GM23338 (cell line): Measurements from ENCODE around the gene TOP2A. TPM values are rescaled to one million over a fixed set of nuclear protein-coding genes. Genes with fewer than 3 reads are reported as not detected.

Source experiments
- ATAC-seq: fragments of 200-7000 bp; cut with Tn5 transposase; 3 replicates; pipeline ENCODE4 v1.9.1; 2020
- DNase-seq: peaks from one replicate; pipeline ENCODE4 v3.0.0-alpha.2; 2015; ENCODE audit warnings: low spot score
- H2AFZ ChIP-seq: fragments of 200-600 bp; sonication (generic); 2 replicates; pipeline ENCODE4 v1.8.0; 2016; ENCODE audit warnings: antibody characterized with exemption, mild to moderate bottlenecking, moderate library complexity
- H3F3A ChIP-seq: fragments of 200-600 bp; sonication (generic); replicated peaks from 2 replicates; pipeline ENCODE4 v1.8.0; 2017; ENCODE audit warnings: antibody characterized with exemption, mixed run types, low read depth
- H3K27ac ChIP-seq: fragments of 200-600 bp; sonication (generic); 2 replicates; pipeline ENCODE4 v1.6.1; 2016; ENCODE audit warnings: low read depth
- H3K27me3 ChIP-seq: fragments of 200-600 bp; sonication (generic); 2 replicates; pipeline ENCODE4 v1.8.0; 2016; ENCODE audit warnings: mild to moderate bottlenecking, mixed run types, moderate library complexity; ENCODE audit not compliant: insufficient read depth
- H3K36me3 ChIP-seq: fragments of 200-600 bp; sonication (generic); 2 replicates; pipeline ENCODE4 v1.8.0; 2016; ENCODE audit warnings: mild to moderate bottlenecking; ENCODE audit not compliant: insufficient read depth
- H3K4me1 ChIP-seq: fragments of 200-600 bp; sonication (generic); 2 replicates; pipeline ENCODE4 v1.8.0; 2016; ENCODE audit warnings: mild to moderate bottlenecking, moderate library complexity; ENCODE audit not compliant: insufficient read depth
- H3K4me2 ChIP-seq: fragments of 200-600 bp; sonication (generic); 2 replicates; pipeline ENCODE4 v1.7.1; 2017; ENCODE audit warnings: mixed run types
- H3K4me3 ChIP-seq: fragments of 200-600 bp; sonication (generic); 2 replicates; pipeline ENCODE4 v1.6.1; 2016; ENCODE audit warnings: mixed run types
- H3K79me2 ChIP-seq: fragments of 200-600 bp; sonication (generic); replicated peaks from 2 replicates; pipeline ENCODE4 v1.8.0; 2017; ENCODE audit warnings: mild to moderate bottlenecking; ENCODE audit not compliant: insufficient read depth
- H3K9me2 ChIP-seq: fragments of 200-600 bp; sonication (generic); 2 replicates; pipeline ENCODE4 v1.8.0; 2017; ENCODE audit not compliant: insufficient read depth
- H4K20me1 ChIP-seq: fragments of 200-600 bp; sonication (generic); replicated peaks from 2 replicates; pipeline ENCODE4 v1.8.0; 2017; ENCODE audit warnings: mild to moderate bottlenecking; ENCODE audit not compliant: insufficient read depth
- H3K27ac Mint-ChIP-seq: 2 replicates; pipeline ENCODE4 v1.8.0; 2020; ENCODE audit warnings: inconsistent platforms, mild to moderate bottlenecking, moderate library complexity, mixed read lengths
- H3K27me3 Mint-ChIP-seq: 3 replicates; pipeline ENCODE4 v1.8.0; 2022; ENCODE audit warnings: low read depth, mild to moderate bottlenecking, moderate library complexity, mixed read lengths, inconsistent platforms; ENCODE audit not compliant: insufficient read depth, poor library complexity
- H3K36me3 Mint-ChIP-seq: 3 replicates; pipeline ENCODE4 v1.8.0; 2021; ENCODE audit warnings: low read depth, mild to moderate bottlenecking, inconsistent platforms, moderate library complexity, mixed read lengths
- H3K4me1 Mint-ChIP-seq: 3 replicates; pipeline ENCODE4 v1.8.0; 2020; ENCODE audit warnings: mild to moderate bottlenecking, inconsistent platforms, mixed read lengths
- H3K4me3 Mint-ChIP-seq: 3 replicates; pipeline ENCODE4 v1.8.0; 2021; ENCODE audit warnings: moderate library complexity, mild to moderate bottlenecking, inconsistent platforms, mixed read lengths
- H3K9me3 Mint-ChIP-seq: 3 replicates; pipeline ENCODE4 v1.8.0; 2020; ENCODE audit warnings: moderate library complexity, mild to moderate bottlenecking, inconsistent platforms, mixed read lengths
- CREB1 ChIP-seq: fragments of 250-450 bp; sonication (Bioruptor Pico); IDR thresholded peaks from 2 replicates; pipeline ENCODE4 v1.5.0; 2020; ENCODE audit warnings: low read depth, mild to moderate bottlenecking, moderate library complexity
- CTCF ChIP-seq, 2 experiments: fragments of 200-600 bp in 1 of 2; sonication (generic) in 1 of 2; conservative IDR thresholded peaks; 2 replicates each; pipeline versions ENCODE4 v1.5.1 to v1.6.1; 2016 to 2017; ENCODE audit warnings: antibody characterized with exemption in 2 of 2, low read depth in 2 of 2, mild to moderate bottlenecking in 2 of 2, moderate library complexity in 1 of 2
- ETS1 ChIP-seq: IDR thresholded peaks from 2 replicates; pipeline ENCODE4 v1.6.1; 2016; ENCODE audit warnings: antibody characterized with exemption
- EZH2 ChIP-seq: fragments of 200-600 bp; sonication (generic); IDR thresholded peaks from one replicate; pipeline ENCODE4 v1.8.0; 2017; ENCODE audit warnings: antibody characterized with exemption, mild to moderate bottlenecking, low read depth; ENCODE audit not compliant: unreplicated experiment
- JUNB ChIP-seq: IDR thresholded peaks from one replicate; pipeline ENCODE4 v1.6.1; 2016; ENCODE audit warnings: antibody characterized with exemption; ENCODE audit not compliant: unreplicated experiment
- NANOG ChIP-seq: IDR thresholded peaks from 2 replicates; pipeline ENCODE4 v1.6.1; 2016; ENCODE audit warnings: antibody characterized with exemption, borderline replicate concordance
- POLR2AphosphoS5 ChIP-seq: IDR thresholded peaks from 2 replicates; pipeline ENCODE4 v1.6.1; 2016; ENCODE audit warnings: antibody characterized with exemption, low read depth
- STAT1 ChIP-seq: IDR thresholded peaks from one replicate; pipeline ENCODE4 v1.6.1; 2016; ENCODE audit warnings: antibody characterized with exemption; ENCODE audit not compliant: unreplicated experiment
- ZNF114 ChIP-seq: fragments of 250-450 bp; sonication (Bioruptor Pico); IDR thresholded peaks from 2 replicates; pipeline ENCODE4 v1.5.0; 2020; ENCODE audit warnings: mild to moderate bottlenecking, moderate library complexity
- ZNF331 ChIP-seq: fragments of 250-450 bp; sonication (Bioruptor Pico); IDR thresholded peaks from 2 replicates; pipeline ENCODE4 v1.5.0; 2020; ENCODE audit warnings: low read depth, mild to moderate bottlenecking, moderate library complexity
- ZNF462 ChIP-seq: fragments of 250-450 bp; sonication (Bioruptor Pico); IDR thresholded peaks from 2 replicates; pipeline ENCODE4 v1.5.0; 2020; ENCODE audit warnings: mild to moderate bottlenecking, moderate library complexity
- polyA plus RNA-seq: library from polyadenylated mRNA; unstranded; fragments of >200 nt; fragmentation: Nextera tagmentation; extraction: Ambion mirVana; gene quantifications from 2 replicates; pipeline ENCODE4 v1.2.1, GENCODE V29; 2016
- total RNA-seq: library from RNA; depleted of rRNA; stranded (reverse); fragments of >200 nt; shearing (Covaris generic); gene quantifications from 2 replicates; pipeline ENCODE4 v1.2.3, GENCODE V29; 2014

TOP2A gene
- total and polyA plus RNA-seq, 2 experiments from 2014 or later = 263 to 442 TPM

GRCh38 chr17:40433551-40434415 is 16.1 kb upstream of the TOP2A start:
- DNase-seq (peak; percentile 89), ATAC-seq (peak; percentile 99)
- no peaks in the 10 kb centered on the region for H3K36me3 Mint-ChIP-seq
- Histone ChIP-seq H3F3A (no peaks in the 10 kb centered on the region), H3K36me3 (no peaks in the 10 kb centered on the region), H3K4me2 (no peak overlapping the region), H3K27ac (no peak overlapping the region), H4K20me1 (no peaks in the 10 kb centered on the region), H3K27me3 (no peaks in the 10 kb centered on the region), H3K79me2 (no peaks in the 10 kb centered on the region), H3K4me1 (no peaks in the 10 kb centered on the region), H3K9me2 (no peaks in the 10 kb centered on the region), H3K4me3 (no peak overlapping the region), H2AFZ (peak overlapping the region; percentile 91)
- H3K4me1 Mint-ChIP-seq = peaks cover 4% of the 10 kb centered on the region
- peaks cover 4% of the 10 kb centered on the region; the same call in 1 of the 3 replicates for H3K9me3 Mint-ChIP-seq
- H3K4me3 Mint-ChIP-seq = no peak overlapping the region
- no peak overlapping the region for H3K27ac Mint-ChIP-seq
- TF ChIP-seq POLR2AphosphoS5 (no peak), CTCF (conservative IDR thresholded peaks at IDR 0.05; ENCODE audit: low read depth in 2 of 2) (peak; percentile 60 to 76), EZH2 (no peak), ZNF114 (CRISPR knock-in tag) (no peak), CREB1 (CRISPR knock-in tag) (no peak)
- peaks cover 12% of the 10 kb centered on the region for H3K27me3 Mint-ChIP-seq

GRCh38 chr17:40432864-40433528 is 15.3 kb upstream of the TOP2A start:
- H3K27me3 Mint-ChIP-seq = peaks cover 12% of the 10 kb centered on the region
- ATAC-seq (no peak), DNase-seq (no peak)
- Histone ChIP-seq H3K4me2 (no peak overlapping the region), H3K4me3 (no peak overlapping the region), H3K79me2 (no peaks in the 10 kb centered on the region), H4K20me1 (no peaks in the 10 kb centered on the region), H3K36me3 (no peaks in the 10 kb centered on the region), H3K27me3 (no peaks in the 10 kb centered on the region), H3K9me2 (no peaks in the 10 kb centered on the region), H3K27ac (no peak overlapping the region), H2AFZ (peak overlapping the region; percentile 91), H3K4me1 (no peaks in the 10 kb centered on the region), H3F3A (no peaks in the 10 kb centered on the region)
- H3K9me3 Mint-ChIP-seq = peaks cover 6% of the 10 kb centered on the region
- peaks cover 4% of the 10 kb centered on the region for H3K4me1 Mint-ChIP-seq
- no peak overlapping the region for H3K4me3 Mint-ChIP-seq
- H3K27ac Mint-ChIP-seq = no peak overlapping the region
- peaks cover 1% of the 10 kb centered on the region; the same call in 1 of the 3 replicates for H3K36me3 Mint-ChIP-seq
- no peak for TF ChIP-seq NANOG
- no peak for TF ChIP-seq STAT1
- TF ChIP-seq ZNF462 (CRISPR knock-in tag) = no peak
- no peak for TF ChIP-seq POLR2AphosphoS5
- TF ChIP-seq CREB1 (CRISPR knock-in tag) = no peak
- TF ChIP-seq EZH2 = no peak
- TF ChIP-seq ZNF114 (CRISPR knock-in tag) = no peak
- TF ChIP-seq ZNF331 (CRISPR knock-in tag) = no peak
- no peak for TF ChIP-seq ETS1
- no peak for TF ChIP-seq JUNB
